Activated B cell treated with CpG ODN at 0.5 μM for 24 hours (primary cell): Measurements from ENCODE around the gene EBF4. TPM values are rescaled to one million over a fixed set of nuclear protein-coding genes. Genes with fewer than 3 reads are reported as not detected.

Experiments used
- ATAC-seq: fragments of 200-7000 bp; cut with Tn5 transposase; one replicate; pipeline ENCODE4 v1.10.0; 2021; ENCODE audit warnings: low read depth, mild to moderate bottlenecking, moderate library complexity
- CTCF ChIA-PET: fragments of 350-600 bp; sonication (Branson Sonifier 250); formaldehyde crosslinking; loops from one replicate; lab custom pipeline; 2021; ENCODE audit warnings: antibody characterized with exemption; lab: Charles Lee
- POLR2A ChIA-PET: fragments of 350-600 bp; sonication (Branson Sonifier 250); formaldehyde crosslinking; loops from one replicate; lab custom pipeline; 2021; ENCODE audit warnings: antibody characterized with exemption; lab: Charles Lee
- DNase-seq: peaks from one replicate; pipeline ENCODE4 v3.0.0; 2022
- H3K27ac Mint-ChIP-seq: one replicate; pipeline ENCODE4 v1.8.0; 2020; ENCODE audit warnings: mixed read lengths
- H3K27me3 Mint-ChIP-seq: one replicate; pipeline ENCODE4 v1.8.0; 2021; ENCODE audit warnings: mixed read lengths
- H3K36me3 Mint-ChIP-seq: one replicate; pipeline ENCODE4 v1.8.0; 2021; ENCODE audit warnings: low read depth, mixed read lengths
- H3K4me1 Mint-ChIP-seq: one replicate; pipeline ENCODE4 v1.8.0; 2021; ENCODE audit warnings: mixed read lengths
- H3K4me3 Mint-ChIP-seq: one replicate; pipeline ENCODE4 v1.8.0; 2020; ENCODE audit warnings: mild to moderate bottlenecking, mixed read lengths
- H3K9me3 Mint-ChIP-seq: one replicate; pipeline ENCODE4 v1.8.0; 2020; ENCODE audit warnings: mixed read lengths
- intact Hi-C: fragments of 100-400 bp; cut with micrococcal nuclease; formaldehyde crosslinking; loops from one replicate; pipeline ENCODE4 v1.15.1; 2024
- total RNA-seq: library from RNA; stranded (reverse); gene quantifications from 2 replicates; pipeline ENCODE4 v1.2.3, GENCODE V29; 2022
- TF ChIP-seq, protein P1 (sequence below): fragments of 200-600 bp; IDR thresholded peaks from one replicate; pipeline ENCODE4 v1.8.0; 2022; ENCODE audit warnings: antibody characterized with exemption, mild to moderate bottlenecking

EBF4 gene
- total RNA-seq, 1 donor from 2014 or later: 2.4 TPM

DNA sequence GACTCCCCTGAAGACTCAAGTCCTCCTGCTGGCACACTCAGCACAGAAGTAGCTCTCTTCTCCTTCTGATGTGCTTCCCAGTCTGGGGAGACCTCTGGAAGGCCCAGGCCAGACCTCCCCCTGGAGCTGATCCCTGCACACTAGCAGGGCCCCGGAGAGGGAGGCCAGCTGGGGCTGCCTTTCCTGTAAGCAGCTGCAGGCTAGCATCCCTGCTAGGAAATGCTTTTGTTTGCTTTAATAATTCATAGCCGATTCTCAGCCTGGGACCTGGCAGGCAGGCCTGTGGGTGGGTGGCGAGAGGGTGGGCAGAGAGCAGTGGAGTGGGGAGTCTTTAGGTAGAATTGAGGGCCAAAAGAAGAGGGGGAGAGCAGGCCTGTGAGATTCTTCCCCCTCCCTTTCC lies 5.2 kb downstream of the EBF4 start:
- POLR2A ChIA-PET: no interaction called here
- peaks cover 50% of the 10 kb centered on the region for H3K27me3 Mint-ChIP-seq
- no peak for ATAC-seq
- H3K27ac Mint-ChIP-seq: no peak overlapping the region
- no peaks in the 10 kb centered on the region for H3K36me3 Mint-ChIP-seq
- no peak for DNase-seq
- TF ChIP-seq, protein P1, sequence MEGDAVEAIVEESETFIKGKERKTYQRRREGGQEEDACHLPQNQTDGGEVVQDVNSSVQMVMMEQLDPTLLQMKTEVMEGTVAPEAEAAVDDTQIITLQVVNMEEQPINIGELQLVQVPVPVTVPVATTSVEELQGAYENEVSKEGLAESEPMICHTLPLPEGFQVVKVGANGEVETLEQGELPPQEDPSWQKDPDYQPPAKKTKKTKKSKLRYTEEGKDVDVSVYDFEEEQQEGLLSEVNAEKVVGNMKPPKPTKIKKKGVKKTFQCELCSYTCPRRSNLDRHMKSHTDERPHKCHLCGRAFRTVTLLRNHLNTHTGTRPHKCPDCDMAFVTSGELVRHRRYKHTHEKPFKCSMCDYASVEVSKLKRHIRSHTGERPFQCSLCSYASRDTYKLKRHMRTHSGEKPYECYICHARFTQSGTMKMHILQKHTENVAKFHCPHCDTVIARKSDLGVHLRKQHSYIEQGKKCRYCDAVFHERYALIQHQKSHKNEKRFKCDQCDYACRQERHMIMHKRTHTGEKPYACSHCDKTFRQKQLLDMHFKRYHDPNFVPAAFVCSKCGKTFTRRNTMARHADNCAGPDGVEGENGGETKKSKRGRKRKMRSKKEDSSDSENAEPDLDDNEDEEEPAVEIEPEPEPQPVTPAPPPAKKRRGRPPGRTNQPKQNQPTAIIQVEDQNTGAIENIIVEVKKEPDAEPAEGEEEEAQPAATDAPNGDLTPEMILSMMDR: no peak
- intact Hi-C loops: loop anchor here (10.0 kb wide), 1 partner anchor 147 kb away; the partner anchor contains the start of genes PCED1A and VPS16
- H3K9me3 Mint-ChIP-seq: no peaks in the 10 kb centered on the region
- no peak overlapping the region for H3K4me3 Mint-ChIP-seq
- H3K4me1 Mint-ChIP-seq: no peaks in the 10 kb centered on the region
- CTCF ChIA-PET: no interaction called here

GRCh38 chr20:2698186-2698817 lies 5.7 kb downstream of the EBF4 start:
- TF ChIP-seq, protein P1: no peak
- peaks cover 50% of the 10 kb centered on the region for H3K27me3 Mint-ChIP-seq
- no peak overlapping the region for H3K4me3 Mint-ChIP-seq
- no peak overlapping the region for H3K27ac Mint-ChIP-seq
- DNase-seq (no peak), ATAC-seq (no peak)
- POLR2A ChIA-PET: no interaction called here
- CTCF ChIA-PET: no interaction called here
- H3K4me1 Mint-ChIP-seq: no peaks in the 10 kb centered on the region
- no peaks in the 10 kb centered on the region for H3K9me3 Mint-ChIP-seq
- no peaks in the 10 kb centered on the region for H3K36me3 Mint-ChIP-seq
- intact Hi-C loops: loop anchor here (10.0 kb wide), 1 partner anchor 146 kb away; the partner anchor contains the start of genes PCED1A and VPS16

DNA sequence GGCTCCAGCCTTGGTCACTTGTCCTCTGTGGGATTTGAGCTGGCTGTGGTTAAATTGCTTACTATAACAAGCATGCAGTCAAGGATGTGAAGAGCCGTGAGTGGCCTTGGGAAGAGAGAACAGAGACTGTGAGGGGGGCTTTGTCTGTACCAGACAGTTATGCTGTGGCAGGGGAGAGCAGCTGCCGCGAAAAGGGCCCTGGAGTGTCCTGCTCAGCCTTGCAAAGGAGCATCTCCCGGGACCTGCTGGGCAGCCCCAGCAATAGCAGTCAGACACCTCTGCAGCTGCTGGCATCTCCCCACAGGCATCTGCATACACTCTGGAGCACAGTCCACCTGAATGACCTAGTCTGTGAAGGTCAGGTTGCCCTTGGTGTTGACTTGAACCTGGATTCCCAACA lies 6.3 kb downstream of the EBF4 start:
- H3K27me3 Mint-ChIP-seq: peaks cover 53% of the 10 kb centered on the region
- TF ChIP-seq, protein P1: no peak
- ChIA-PET CTCF (no interaction called here), POLR2A (no interaction called here)
- DNase-seq (no peak), ATAC-seq (no peak)
- no peak overlapping the region for H3K4me3 Mint-ChIP-seq
- no peaks in the 10 kb centered on the region for H3K9me3 Mint-ChIP-seq
- H3K4me1 Mint-ChIP-seq: no peaks in the 10 kb centered on the region
- intact Hi-C loops: loop anchor here (10.0 kb wide), 1 partner anchor 146 kb away; the partner anchor contains the start of genes PCED1A and VPS16
- H3K36me3 Mint-ChIP-seq: no peaks in the 10 kb centered on the region
- H3K27ac Mint-ChIP-seq: no peak overlapping the region

DNA sequence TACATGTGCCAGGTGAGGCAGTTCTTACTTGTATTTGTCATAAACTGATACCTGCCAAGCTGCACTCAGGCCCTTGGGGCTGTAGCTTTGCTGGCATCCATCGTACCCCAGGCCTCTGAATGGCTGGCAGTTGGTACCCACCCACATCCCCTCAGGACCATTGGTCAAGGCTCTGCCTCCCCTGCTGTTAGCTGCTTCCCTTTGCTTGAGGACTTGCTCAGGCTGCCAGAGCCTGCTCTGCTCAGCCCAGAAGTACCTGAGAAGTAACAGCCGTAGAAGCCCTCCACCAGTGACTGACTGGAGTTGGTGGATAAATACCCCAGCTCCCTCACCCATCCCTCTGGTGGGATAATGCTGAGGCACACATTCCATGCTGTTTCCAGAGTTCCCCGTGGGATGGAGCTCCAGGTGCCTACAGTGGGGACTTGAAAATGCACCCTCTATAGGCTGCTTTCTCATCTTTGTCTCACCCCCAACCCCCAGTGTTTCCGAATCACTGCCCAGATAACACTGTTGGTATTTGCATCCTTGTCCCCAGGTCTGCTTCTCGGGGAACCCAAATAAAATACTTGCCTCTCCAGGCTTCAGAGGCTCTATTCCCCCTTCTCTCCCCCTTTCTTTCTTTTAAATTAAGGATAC lies 7.3 kb downstream of the EBF4 start:
- Mint-ChIP-seq H3K9me3 (no peaks in the 10 kb centered on the region), H3K36me3 (no peaks in the 10 kb centered on the region), H3K4me3 (no peak overlapping the region), H3K27ac (no peak overlapping the region), H3K27me3 (peaks cover 45% of the 10 kb centered on the region), H3K4me1 (no peaks in the 10 kb centered on the region)
- no peak for DNase-seq
- intact Hi-C loops: loop anchor here (10.0 kb wide), 1 partner anchor 145 kb away; the partner anchor contains the start of genes PCED1A and VPS16
- TF ChIP-seq, protein P1: no peak
- ATAC-seq: no peak
- CTCF ChIA-PET: no interaction called here
- POLR2A ChIA-PET: no interaction called here

DNA sequence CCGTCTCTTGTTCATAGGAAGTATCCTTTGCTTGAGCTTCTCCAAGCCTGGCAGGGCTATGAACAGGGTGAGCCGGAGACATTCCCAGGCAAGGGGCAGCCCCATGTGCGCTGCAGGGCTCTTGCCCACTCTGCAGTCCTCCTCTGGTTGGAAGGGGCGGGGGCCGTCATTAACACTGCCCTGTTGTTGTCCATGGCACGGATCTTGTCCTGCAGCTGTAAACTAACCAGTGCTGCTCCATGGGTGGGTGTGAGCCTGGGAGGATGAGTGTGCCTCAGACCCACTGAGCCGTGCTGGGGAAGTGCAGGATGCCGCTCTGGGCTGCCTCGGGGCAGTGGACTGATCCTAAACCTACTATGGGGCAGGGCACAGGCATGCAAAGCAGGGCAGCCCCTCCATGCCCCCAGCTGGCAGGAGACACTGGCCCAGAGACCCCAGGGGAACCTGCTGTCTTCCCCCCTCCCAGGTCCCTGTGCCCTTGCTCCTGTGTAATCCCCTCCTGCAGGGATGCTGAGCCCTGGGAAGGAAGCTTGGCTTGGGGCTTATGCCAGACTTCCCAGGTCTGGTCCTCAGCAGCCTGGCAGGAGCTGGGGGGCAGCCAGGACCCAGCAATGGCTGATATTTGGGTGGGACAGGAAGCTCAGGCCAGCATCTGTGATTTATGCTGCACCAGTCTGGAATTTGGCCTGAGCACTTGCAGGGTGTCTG lies 8.5 kb downstream of the EBF4 start:
- ChIA-PET CTCF (no interaction called here), POLR2A (no interaction called here)
- TF ChIP-seq, protein P1: no peak
- Mint-ChIP-seq H3K4me3 (no peak overlapping the region), H3K27ac (no peak overlapping the region), H3K4me1 (no peaks in the 10 kb centered on the region), H3K36me3 (no peaks in the 10 kb centered on the region), H3K9me3 (no peaks in the 10 kb centered on the region), H3K27me3 (peaks cover 35% of the 10 kb centered on the region)
- DNase-seq: no peak
- ATAC-seq: no peak
- intact Hi-C loops: no loop called here
